WERI-Rb-1 (cell line): ENCODE measurements around the gene FAM193A.

ENCODE experiments used
- DNase-seq: peaks from one replicate; pipeline ENCODE4 v3.0.0-alpha.2; 2020
- H3K27ac ChIP-seq: fragments of 250-450 bp; sonication (Bioruptor Pico); 2 replicates; pipeline ENCODE4 v1.5.1; 2020; ENCODE audit warnings: mild to moderate bottlenecking, moderate library complexity
- H3K27me3 ChIP-seq: fragments of 250-450 bp; sonication (Bioruptor Pico); 2 replicates; pipeline ENCODE4 v1.5.1; 2021; ENCODE audit warnings: mild to moderate bottlenecking, low read depth, moderate library complexity; ENCODE audit not compliant: insufficient read depth, severe bottlenecking
- H3K36me3 ChIP-seq: fragments of 250-450 bp; sonication (Bioruptor Pico); 2 replicates; pipeline ENCODE4 v1.5.1; 2020; ENCODE audit warnings: mild to moderate bottlenecking, moderate library complexity
- H3K4me3 ChIP-seq: 2 replicates; pipeline ENCODE4 v1.5.1; 2011; ENCODE audit warnings: low read depth, mild to moderate bottlenecking, control low read depth, low read length
- H3K9me3 ChIP-seq: fragments of 250-450 bp; sonication (Bioruptor Pico); 2 replicates; pipeline ENCODE4 v1.5.1; 2021; ENCODE audit warnings: mild to moderate bottlenecking, moderate library complexity; ENCODE audit not compliant: severe bottlenecking
- CTCF ChIP-seq: IDR thresholded peaks from 2 replicates; pipeline ENCODE4 v1.5.1; 2011; ENCODE audit warnings: low read depth, mild to moderate bottlenecking, control low read depth, inconsistent platforms, low read length

Gene FAM193A

DNA sequence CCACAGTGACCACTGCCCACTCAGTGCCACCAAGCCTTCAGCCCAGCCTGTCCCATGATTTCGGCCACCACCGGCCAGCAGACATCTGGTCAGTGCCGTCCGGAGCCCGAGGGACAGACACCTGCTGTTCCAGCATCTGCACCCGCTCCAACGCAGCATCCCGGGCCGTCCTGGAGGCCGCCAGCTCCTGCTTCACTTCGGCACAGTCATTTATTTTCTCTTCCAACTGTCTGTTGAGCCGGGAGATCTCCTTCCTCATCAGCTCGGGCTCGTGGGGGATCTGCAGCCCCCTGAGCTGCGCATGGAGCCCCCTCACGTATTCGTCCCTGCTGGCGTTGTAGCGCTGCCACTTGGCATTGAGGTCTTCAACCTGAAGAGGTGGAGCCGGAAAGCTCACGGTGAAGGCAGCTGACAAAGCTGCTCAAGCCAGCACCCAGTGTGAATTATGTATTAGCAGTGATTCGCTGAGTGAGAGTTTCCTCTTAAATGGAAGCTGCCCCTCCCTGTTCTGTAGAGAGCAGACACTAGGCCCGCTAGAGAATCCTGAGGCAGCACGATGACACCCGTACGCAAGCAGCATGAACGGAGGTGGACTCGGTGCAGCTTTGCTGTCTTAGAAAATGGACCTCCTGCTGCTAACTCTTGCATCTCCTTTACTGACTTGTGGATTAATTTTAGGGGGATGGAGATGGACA, 208.3 kb downstream of the FAM193A start:
- no peak overlapping the region for H3K27ac ChIP-seq
- no peak overlapping the region for H3K4me3 ChIP-seq
- peaks cover 54% of the 10 kb centered on the region for H3K36me3 ChIP-seq

DNA sequence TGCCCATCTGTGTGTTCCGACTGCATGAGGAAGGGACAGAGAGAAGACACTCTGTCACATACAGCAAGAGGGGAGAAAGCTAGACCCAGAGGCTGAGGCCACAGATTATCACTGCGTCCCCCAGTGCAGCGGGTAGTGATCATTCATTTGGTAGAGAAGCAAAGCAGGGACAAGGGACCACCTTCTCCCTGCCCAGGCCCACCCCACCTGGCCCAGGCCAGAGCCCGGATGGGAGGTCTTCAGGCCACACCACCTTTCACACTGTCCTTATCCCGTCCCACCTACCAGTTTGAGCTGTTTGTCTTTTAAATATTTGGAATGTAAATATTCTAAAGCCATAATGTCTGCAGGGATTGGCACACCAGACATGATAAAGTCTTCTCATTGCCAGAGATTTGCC, 209.1 kb downstream of the FAM193A start:
- DNase-seq: no peak
- Histone ChIP-seq H3K9me3 (no peaks in the 10 kb centered on the region), H3K27me3 (no peaks in the 10 kb centered on the region), H3K27ac (no peak overlapping the region), H3K36me3 (peaks cover 57% of the 10 kb centered on the region), H3K4me3 (no peak overlapping the region)
- TF ChIP-seq CTCF: no peak

More for the DNA sequence above, 208.3 kb downstream of the FAM193A start:
- DNase-seq: no peak
- no peaks in the 10 kb centered on the region for H3K27me3 ChIP-seq
- no peak for TF ChIP-seq CTCF
- H3K9me3 ChIP-seq: no peaks in the 10 kb centered on the region

GRCh38 chr4:2745981-2746806, 209.7 kb downstream of the FAM193A start:
- no peak for TF ChIP-seq CTCF
- Histone ChIP-seq H3K27ac (no peak overlapping the region), H3K4me3 (no peak overlapping the region), H3K36me3 (peaks cover 57% of the 10 kb centered on the region), H3K27me3 (no peaks in the 10 kb centered on the region), H3K9me3 (no peaks in the 10 kb centered on the region)
- no peak for DNase-seq

GRCh38 chr4:2746891-2747695, 210.6 kb downstream of the FAM193A start:
- Histone ChIP-seq H3K27ac (no peak overlapping the region), H3K36me3 (peaks cover 58% of the 10 kb centered on the region), H3K9me3 (no peaks in the 10 kb centered on the region), H3K27me3 (no peaks in the 10 kb centered on the region), H3K4me3 (no peak overlapping the region)
- DNase-seq: no peak
- TF ChIP-seq CTCF: no peak

- no peaks in the 10 kb centered on the region for H3K9me3 ChIP-seq
- H3K36me3 ChIP-seq: peaks cover 40% of the 10 kb centered on the region
- H3K4me3 ChIP-seq: no peak overlapping the region
- no peak for DNase-seq
- no peak overlapping the region for H3K27ac ChIP-seq
- H3K27me3 ChIP-seq: no peaks in the 10 kb centered on the region
- no peak for TF ChIP-seq CTCF
These were observed 214.5 kb downstream of the FAM193A start for GRCh38 chr4:2750719-2751605.
